ENCODE measurements around the gene KLHL17. TPM values are rescaled to one million over a fixed set of nuclear protein-coding genes. Genes with fewer than 3 reads are reported as not detected.
"Not testable (repeated sequence)": the region's sequence is repeated elsewhere in the genome, so short reads cannot be mapped to it uniquely, and the experiment has no call there.

Gene KLHL17
- total RNA-seq, 2 experiments from 2014 or later, result 23.6 to 27.1 TPM

DNA sequence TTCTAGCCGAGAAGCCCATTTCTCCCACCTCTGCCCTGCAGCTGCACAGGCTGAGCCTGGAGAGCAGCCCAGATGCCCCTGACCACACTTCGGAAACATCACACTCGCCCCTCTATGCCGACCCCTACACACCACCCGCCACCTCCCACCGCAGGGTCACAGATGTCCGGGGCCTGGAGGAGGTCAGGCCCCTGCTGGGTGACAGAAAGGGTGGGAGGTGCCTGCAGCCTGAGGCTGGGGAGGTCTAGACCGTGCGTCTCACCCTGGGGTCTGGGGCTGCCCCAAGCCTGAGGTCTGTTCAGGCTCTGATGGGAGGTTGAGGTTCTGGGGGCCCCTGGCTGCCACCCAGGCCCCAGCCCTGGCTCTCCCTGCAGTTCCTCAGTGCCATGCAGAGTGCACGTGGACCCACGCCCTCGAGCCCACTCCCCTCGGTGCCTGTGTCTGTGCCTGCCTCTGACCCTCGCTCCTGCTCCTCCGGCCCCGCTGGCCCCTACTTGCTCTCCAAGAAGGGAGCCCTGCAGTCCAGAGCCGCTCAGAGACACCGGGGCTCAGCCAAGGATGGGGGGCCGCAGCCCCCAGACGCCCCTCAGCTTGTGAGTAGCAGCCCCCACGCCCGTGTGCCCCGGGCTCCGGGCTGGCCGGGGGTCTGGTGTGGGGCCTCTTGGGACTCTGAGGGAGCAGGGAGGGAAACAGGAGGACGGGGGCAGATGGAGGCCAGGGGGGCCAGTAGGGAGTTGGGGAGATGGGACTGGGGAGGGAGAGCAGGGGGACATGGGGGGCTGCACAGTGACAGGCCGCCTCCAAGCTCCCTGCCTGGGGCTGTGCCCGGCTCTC, 13.3 kb downstream of the KLHL17 start:
- H3K36me3 Mint-ChIP-seq (ENCODE audit: low read depth), result peaks cover 3% of the 10 kb centered on the region
- peaks cover 7% of the 10 kb centered on the region for H3K9me3 Mint-ChIP-seq
- H3K27me3 Mint-ChIP-seq, result peaks cover 11% of the 10 kb centered on the region
- no peak for DNase-seq
- ChIA-PET POLR2A (no interaction called here), CTCF (interaction anchor here (1.1 to 1.4 kb wide), 2 partner anchors 9 to 29 kb away, joined by 3 to 4 read pairs; no protein-coding TSS in a partner anchor)
- peaks cover 6% of the 10 kb centered on the region for H3K4me1 Mint-ChIP-seq
- no peak overlapping the region for H3K4me3 Mint-ChIP-seq
- no peak overlapping the region for H3K27ac Mint-ChIP-seq

DNA sequence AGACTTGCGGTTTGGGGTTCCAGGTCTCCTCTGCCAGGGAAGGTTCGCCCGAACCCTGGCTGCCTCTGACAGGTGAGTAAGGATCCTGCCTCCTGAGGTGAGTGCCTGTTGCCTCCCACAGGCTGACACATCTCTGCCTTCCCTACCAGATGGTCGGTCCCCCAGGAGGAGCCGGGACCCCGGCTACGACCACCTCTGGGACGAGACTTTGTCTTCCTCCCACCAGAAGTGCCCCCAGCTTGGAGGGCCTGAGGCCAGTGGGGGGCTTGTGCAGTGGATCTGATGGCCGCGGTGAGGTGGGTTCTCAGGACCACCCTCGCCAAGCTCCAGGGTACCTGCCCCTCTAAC, 13.9 kb downstream of the KLHL17 start:
- H3K4me1 Mint-ChIP-seq, result peaks cover 6% of the 10 kb centered on the region
- H3K36me3 Mint-ChIP-seq (ENCODE audit: low read depth), result peaks cover 3% of the 10 kb centered on the region
- POLR2A ChIA-PET, result no interaction called here
- H3K27ac Mint-ChIP-seq, result no peak overlapping the region
- CTCF ChIA-PET, result interaction anchor here (1.1 to 1.4 kb wide), 2 partner anchors 9 to 28 kb away, joined by 3 to 4 read pairs; no protein-coding TSS in a partner anchor
- H3K9me3 Mint-ChIP-seq, result peaks cover 7% of the 10 kb centered on the region
- H3K4me3 Mint-ChIP-seq, result no peak overlapping the region
- no peak for DNase-seq
- peaks cover 9% of the 10 kb centered on the region for H3K27me3 Mint-ChIP-seq

DNA sequence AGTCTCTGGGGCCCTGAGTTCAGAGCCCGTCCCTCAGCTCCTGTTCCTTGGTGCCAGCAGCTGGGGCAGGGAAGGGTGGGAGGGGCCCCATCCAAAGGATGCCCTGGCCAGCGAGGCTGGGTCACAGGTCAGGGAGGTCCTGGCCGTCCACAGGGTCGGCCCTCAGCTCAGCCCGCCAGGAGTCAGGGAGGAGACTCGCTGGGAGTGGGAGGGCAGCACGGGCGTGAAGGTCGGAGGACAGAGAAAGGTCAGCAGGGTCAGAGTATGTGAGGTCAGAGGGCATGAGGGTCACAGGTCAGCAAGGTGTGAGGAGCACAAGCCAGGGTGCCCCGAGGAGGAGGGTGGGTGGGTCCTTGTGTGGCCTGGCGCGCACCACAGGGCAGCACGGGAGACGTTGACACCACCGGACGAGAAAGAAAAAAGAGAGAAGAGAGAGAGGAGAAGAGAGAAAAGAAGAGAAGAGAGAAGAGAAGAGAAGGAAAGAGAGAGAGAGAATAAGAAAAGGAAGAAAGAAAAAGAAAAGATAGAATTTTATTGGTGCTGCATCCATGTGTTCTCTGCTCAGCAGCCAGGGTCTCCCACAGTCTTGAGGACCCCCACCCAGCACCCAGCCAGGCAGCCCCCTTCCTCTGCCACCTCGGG, 14.4 kb downstream of the KLHL17 start:
- Mint-ChIP-seq H3K9me3 (peaks cover 4% of the 10 kb centered on the region), H3K27ac (no peak overlapping the region), H3K36me3 (ENCODE audit: low read depth) (peaks cover 3% of the 10 kb centered on the region), H3K4me3 (no peak overlapping the region), H3K27me3 (peaks cover 4% of the 10 kb centered on the region), H3K4me1 (peaks cover 6% of the 10 kb centered on the region)
- DNase-seq, result no peak
- ChIA-PET CTCF (interaction anchor here (1.1 to 1.7 kb wide), 5 partner anchors 8 to 70 kb away, joined by 3 to 4 read pairs (median 4); no protein-coding TSS in a partner anchor), POLR2A (no interaction called here)

DNA sequence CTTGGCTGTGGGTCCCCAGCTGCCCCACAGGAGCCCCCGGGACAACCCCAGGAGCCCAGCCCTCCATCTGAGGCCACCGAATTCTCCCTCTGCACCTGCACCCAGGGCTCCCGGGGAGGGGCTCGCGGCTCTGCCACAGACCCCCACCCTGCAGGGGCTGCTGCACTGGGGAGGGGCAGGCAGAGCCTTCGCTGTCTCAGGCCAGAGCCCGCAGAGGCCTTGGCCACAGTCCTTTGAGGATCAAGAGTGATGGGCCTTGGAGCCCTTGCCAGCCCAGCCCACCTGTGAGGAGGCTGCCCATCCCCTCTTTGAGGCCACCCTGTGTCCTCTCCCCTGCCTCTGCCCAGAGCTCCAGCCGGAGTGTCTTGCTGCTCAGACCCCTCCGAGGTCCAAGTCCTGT, 15.0 kb downstream of the KLHL17 start:
- DNase-seq, result no peak
- Mint-ChIP-seq H3K27me3 (peaks cover 4% of the 10 kb centered on the region), H3K36me3 (ENCODE audit: low read depth) (peaks cover 3% of the 10 kb centered on the region), H3K4me1 (peaks cover 6% of the 10 kb centered on the region), H3K27ac (no peak overlapping the region), H3K9me3 (peaks cover 4% of the 10 kb centered on the region), H3K4me3 (no peak overlapping the region)
- ChIA-PET CTCF (interaction anchor here (0.7 to 1.7 kb wide), 7 partner anchors 9 to 122 kb away, joined by 3 to 5 read pairs (median 4); partner anchors contain the start of gene NOC2L), POLR2A (interaction anchor here (0.8 kb wide), 1 partner anchor 197 kb away, joined by 3 read pairs; no protein-coding TSS in a partner anchor)

DNA sequence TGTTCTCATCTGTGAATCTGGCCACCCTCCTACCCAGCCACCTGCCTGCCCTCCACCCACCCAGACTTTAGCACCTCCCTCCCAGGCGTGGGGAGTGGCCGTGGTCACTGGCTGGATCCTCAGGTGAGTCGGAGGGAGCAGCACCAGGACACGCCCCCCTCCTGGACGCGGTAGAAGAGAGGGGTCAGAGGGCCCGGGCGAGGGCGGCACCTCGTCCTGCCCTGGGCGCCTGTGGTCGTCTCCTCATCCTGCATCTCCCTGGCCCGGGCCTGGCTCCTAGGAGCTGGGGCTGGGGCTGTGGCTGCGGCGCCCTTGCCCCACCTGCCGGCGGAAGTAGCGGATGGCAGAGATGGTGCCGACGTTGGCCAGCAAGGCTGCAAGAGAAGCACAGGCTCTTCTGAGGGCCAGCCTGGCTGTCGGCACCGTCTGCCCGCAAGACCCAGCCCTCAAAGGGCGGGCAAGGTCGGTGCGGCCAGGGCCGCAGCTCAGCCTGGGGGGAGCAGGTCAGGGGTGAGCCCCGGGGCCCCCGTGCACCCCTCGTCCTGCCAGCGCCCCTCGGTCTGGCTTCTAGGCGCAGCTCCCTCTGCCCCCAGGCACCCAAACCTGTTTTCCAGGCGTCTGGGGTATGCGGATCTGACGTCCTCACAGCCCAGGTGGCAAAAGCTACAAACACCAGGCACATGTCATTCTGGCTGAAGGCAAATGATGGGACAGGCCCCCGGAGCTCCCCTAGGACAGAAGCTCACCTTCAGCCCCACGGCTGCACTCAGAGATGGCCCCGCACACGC, 15.7 kb downstream of the KLHL17 start:
- Mint-ChIP-seq H3K36me3 (ENCODE audit: low read depth) (peaks cover 3% of the 10 kb centered on the region), H3K27me3 (peaks cover 4% of the 10 kb centered on the region), H3K4me3 (no peak overlapping the region), H3K4me1 (peaks cover 6% of the 10 kb centered on the region), H3K9me3 (peaks cover 4% of the 10 kb centered on the region), H3K27ac (peak overlapping the region; percentile 12)
- CTCF ChIA-PET, result interaction anchor here (0.7 to 1.7 kb wide), 10 partner anchors 8 to 121 kb away, joined by 3 to 5 read pairs (median 4); partner anchors contain the start of genes HES4 and NOC2L
- DNase-seq, result peak; percentile 74
- POLR2A ChIA-PET, result interaction anchor here (0.8 kb wide), 1 partner anchor 197 kb away, joined by 3 read pairs; no protein-coding TSS in a partner anchor

DNA sequence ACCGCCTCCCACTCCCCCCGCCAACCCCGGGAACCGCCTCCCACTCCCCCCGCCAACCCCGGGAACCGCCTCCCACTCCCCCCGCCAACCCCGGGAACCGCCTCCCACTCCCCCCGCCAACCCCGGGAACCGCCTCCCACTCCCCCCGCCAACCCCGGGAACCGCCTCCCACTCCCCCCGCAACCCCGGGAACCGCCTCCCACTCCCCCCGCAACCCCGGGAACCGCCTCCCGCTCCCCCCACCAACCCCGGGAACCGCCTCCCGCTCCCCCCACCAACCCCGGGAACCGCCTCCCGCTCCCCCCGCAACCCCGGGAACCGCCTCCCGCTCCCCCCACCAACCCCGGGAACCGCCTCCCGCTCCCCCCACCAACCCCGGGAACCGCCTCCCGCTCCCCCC, 16.4 kb downstream of the KLHL17 start:
- H3K27me3 Mint-ChIP-seq; H3K9me3 Mint-ChIP-seq; H3K4me3 Mint-ChIP-seq; DNase-seq; POLR2A ChIA-PET; H3K36me3 Mint-ChIP-seq (ENCODE audit: low read depth); H3K27ac Mint-ChIP-seq; H3K4me1 Mint-ChIP-seq: not testable (repeated sequence)
- CTCF ChIA-PET, result interaction anchor here (0.7 to 1.7 kb wide), 5 partner anchors 8 to 87 kb away, joined by 3 to 5 read pairs (median 4); partner anchors contain the start of gene HES4

DNA sequence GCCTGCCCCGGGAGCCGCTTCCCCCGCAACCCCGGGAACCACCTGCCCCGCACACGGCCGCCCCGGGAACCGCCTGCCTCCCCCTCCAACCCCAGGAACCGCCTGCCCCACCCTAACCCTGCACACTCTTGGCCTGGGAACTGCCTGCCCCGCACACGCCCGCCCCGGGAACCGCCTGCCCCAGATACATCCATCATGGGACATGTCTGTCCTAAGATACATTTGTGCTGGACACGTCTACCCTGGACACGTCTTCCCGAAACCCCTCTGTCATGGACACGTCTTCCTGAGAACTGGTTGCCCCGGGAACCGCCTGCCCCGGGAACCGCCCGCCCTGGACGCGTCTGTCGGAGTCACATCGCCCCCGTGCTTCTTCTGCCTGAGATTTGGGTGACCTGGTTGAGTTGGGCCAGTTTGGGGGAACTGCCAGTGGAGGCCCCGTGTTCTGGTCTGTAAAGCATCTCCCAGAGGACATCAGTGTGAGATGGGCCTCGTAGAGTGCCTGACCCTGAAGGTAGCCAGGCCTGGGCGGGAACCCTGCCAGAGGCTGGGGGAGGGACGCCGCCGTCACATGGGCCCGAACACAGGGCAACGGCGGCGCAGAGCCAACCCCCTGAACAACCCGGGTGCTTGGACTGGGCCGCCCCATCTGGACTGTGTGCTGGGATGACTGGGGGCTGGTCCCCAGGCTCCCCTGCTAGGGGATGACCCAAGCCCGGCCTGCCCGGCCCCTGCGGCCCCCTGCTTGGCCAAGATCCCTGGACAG, 17.9 kb downstream of the KLHL17 start:
- CTCF ChIA-PET, result interaction anchor here (0.9 to 1.0 kb wide), 2 partner anchors 24 to 86 kb away, joined by 3 read pairs; no protein-coding TSS in a partner anchor
- no peak overlapping the region for H3K27ac Mint-ChIP-seq
- H3K27me3 Mint-ChIP-seq, result peaks cover 5% of the 10 kb centered on the region
- no peak overlapping the region for H3K4me3 Mint-ChIP-seq
- DNase-seq, result no peak
- H3K36me3 Mint-ChIP-seq (ENCODE audit: low read depth), result peaks cover 3% of the 10 kb centered on the region
- POLR2A ChIA-PET, result no interaction called here
- peaks cover 4% of the 10 kb centered on the region for H3K9me3 Mint-ChIP-seq
- H3K4me1 Mint-ChIP-seq, result peaks cover 6% of the 10 kb centered on the region

DNA sequence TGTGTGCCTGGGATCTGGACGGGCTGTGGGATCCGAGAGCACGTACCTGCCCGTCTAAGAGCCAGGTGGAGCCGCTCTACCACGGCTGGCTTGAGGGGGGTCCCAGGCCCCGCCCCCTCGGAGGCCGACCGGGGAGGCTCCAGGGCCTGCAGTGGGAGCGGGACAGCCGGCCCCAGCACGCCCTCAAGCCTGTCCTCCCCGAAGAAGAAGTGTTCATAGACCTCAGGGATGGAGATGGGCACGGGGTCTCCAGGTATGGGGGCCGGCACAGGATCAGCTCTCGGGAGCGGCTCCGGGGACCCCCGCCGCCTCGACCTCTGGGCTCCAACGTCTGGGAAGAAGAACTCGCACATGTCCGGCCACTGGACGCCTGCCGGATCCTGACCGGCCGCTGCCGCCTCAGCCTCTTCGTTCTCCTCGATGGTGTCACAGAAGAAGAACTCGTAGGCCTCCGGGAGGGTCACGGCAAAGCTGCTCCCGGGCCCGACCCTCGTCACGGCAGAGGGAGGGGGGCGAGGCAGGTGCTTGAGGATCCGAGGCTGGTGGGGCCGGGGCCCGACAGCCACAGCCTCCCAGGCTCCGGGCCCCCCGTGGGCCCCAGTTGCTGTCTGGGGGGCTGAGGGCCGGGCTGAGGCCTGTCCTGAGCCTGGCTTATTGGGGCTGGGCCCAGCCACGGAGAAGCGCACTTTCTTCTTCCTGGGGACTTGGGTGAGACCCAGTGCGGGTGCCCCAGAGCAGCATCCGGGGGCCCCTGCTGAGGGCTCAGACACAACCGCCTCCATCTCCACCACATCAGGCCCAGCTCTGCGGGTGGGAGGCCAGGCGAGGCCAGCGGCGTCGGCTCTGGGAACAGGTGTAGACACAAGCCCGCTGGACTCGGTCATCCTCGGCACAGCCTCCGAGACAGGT, 18.7 kb downstream of the KLHL17 start:
- peaks cover 12% of the 10 kb centered on the region for H3K27me3 Mint-ChIP-seq
- no peak for DNase-seq
- H3K36me3 Mint-ChIP-seq (ENCODE audit: low read depth), result peaks cover 3% of the 10 kb centered on the region
- peaks cover 4% of the 10 kb centered on the region for H3K9me3 Mint-ChIP-seq
- H3K27ac Mint-ChIP-seq, result no peak overlapping the region
- CTCF ChIA-PET, result interaction anchor here (0.9 to 2.0 kb wide), 3 partner anchors 15 to 85 kb away, joined by 3 to 6 read pairs (median 3); no protein-coding TSS in a partner anchor
- POLR2A ChIA-PET, result no interaction called here
- no peak overlapping the region for H3K4me3 Mint-ChIP-seq
- peaks cover 6% of the 10 kb centered on the region for H3K4me1 Mint-ChIP-seq

DNA sequence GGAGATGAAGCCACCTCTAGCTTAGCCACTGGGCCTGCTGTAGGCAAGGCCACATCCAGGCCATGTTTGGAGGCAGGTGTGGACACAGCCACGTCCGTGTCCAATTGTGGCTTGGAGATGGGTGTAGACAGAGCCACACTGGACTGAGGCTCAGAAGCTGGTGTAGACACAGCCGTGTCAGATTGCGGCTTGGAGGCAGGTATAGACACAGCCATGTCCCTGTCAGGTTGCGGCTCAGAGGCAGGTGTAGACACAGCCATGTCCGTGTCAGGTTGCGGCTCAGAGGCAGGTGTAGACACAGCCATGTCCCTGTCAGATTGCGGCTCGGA, 19.3 kb downstream of the KLHL17 start:
- Mint-ChIP-seq H3K4me1 (peaks cover 6% of the 10 kb centered on the region), H3K27me3 (peaks cover 12% of the 10 kb centered on the region), H3K9me3 (peaks cover 4% of the 10 kb centered on the region), H3K27ac (no peak overlapping the region), H3K36me3 (ENCODE audit: low read depth) (peaks cover 3% of the 10 kb centered on the region), H3K4me3 (no peak overlapping the region)
- POLR2A ChIA-PET, result no interaction called here
- CTCF ChIA-PET, result interaction anchor here (1.0 to 2.0 kb wide), 2 partner anchors 15 to 84 kb away, joined by 3 to 6 read pairs; no protein-coding TSS in a partner anchor
- no peak for DNase-seq

DNA sequence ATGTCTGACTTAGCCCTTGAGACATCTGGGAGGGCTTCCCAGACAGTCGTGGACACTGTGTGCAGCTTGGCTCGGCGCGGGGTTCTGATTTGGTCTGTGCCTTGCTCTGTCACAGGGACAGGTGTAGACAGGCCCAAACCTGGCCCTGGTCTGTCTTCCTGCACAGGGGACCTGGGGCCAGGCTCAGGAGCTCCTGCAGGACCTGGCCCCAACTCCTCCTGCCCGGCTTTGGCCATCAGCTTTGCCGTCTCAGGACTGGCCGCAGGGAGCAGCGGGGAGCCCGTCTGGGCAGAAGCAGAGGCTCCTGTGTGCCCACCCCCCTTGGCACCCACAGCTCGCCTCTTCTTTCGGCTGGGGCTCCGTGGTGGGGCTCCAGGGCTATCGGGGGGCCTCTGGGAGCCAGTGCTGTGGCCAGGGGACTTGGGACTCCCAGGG, 19.8 kb downstream of the KLHL17 start:
- Mint-ChIP-seq H3K9me3 (peaks cover 4% of the 10 kb centered on the region), H3K27ac (no peak overlapping the region), H3K27me3 (peaks cover 14% of the 10 kb centered on the region), H3K4me3 (no peak overlapping the region), H3K36me3 (ENCODE audit: low read depth) (peaks cover 3% of the 10 kb centered on the region), H3K4me1 (peaks cover 6% of the 10 kb centered on the region)
- DNase-seq, result no peak
- CTCF ChIA-PET, result interaction anchor here (2.0 to 2.2 kb wide), 2 partner anchors 13 to 14 kb away, joined by 6 to 8 read pairs; no protein-coding TSS in a partner anchor
- POLR2A ChIA-PET, result no interaction called here

Measured in activated CD4-positive, alpha-beta T cell treated with anti-CD3 and anti-CD28 coated beads, Interleukin-2, amount 10 ng/mL, durations not matched to agents 7 days and 5 days (primary cell).